ENCODE results near the gene TPGS1.
A peak's percentile ranks its signal among the peaks of the same experiment; 100 is the strongest.
"Not testable (repeated sequence)": the region's sequence is repeated elsewhere in the genome, so short reads cannot be mapped to it uniquely, and the experiment has no call there.

Gene TPGS1

GRCh38 chr19:478236-478903 lies 28.9 kb upstream of the TPGS1 start:
- DNase-seq: no peak

GRCh38 chr19:478976-479375 lies 28.3 kb upstream of the TPGS1 start:
- DNase-seq: no peak

- DNase-seq: no peak
Observed at GRCh38 chr19:480016-480855, 27.1 kb upstream of the TPGS1 start.

- DNase-seq: not testable (repeated sequence)
Observed at GRCh38 chr19:481100-481499, 26.2 kb upstream of the TPGS1 start.

GRCh38 chr19:482186-483041 lies 24.9 kb upstream of the TPGS1 start:
- DNase-seq: no peak

GRCh38 chr19:483332-484072 lies 23.8 kb upstream of the TPGS1 start:
- no peak for DNase-seq

GRCh38 chr19:484494-484893 lies 22.8 kb upstream of the TPGS1 start:
- DNase-seq: no peak

GRCh38 chr19:485077-485476 lies 22.2 kb upstream of the TPGS1 start:
- no peak for DNase-seq

GRCh38 chr19:485583-486236 lies 21.6 kb upstream of the TPGS1 start:
- DNase-seq: no peak

- DNase-seq: peak; percentile 79 to 82
Observed at GRCh38 chr19:488505-489417, 18.5 kb upstream of the TPGS1 start.

GRCh38 chr19:489418-490196 lies 17.7 kb upstream of the TPGS1 start:
- no peak for DNase-seq

- no peak for DNase-seq
Observed at GRCh38 chr19:491146-491741, 16.1 kb upstream of the TPGS1 start.

GRCh38 chr19:492091-492531 lies 15.2 kb upstream of the TPGS1 start:
- DNase-seq: no peak

- DNase-seq: no peak
Observed at GRCh38 chr19:493391-494170, 13.7 kb upstream of the TPGS1 start.

GRCh38 chr19:494171-495080 lies 12.9 kb upstream of the TPGS1 start:
- no peak for DNase-seq

- DNase-seq: no peak
Observed at GRCh38 chr19:495081-495401, 12.3 kb upstream of the TPGS1 start.

GRCh38 chr19:495402-496111 lies 11.7 kb upstream of the TPGS1 start:
- no peak for DNase-seq
